Ovary (tissue), 3 donors: ENCODE results near the gene PYGO2.

Experiments
- CTCF ChIP-seq, 3 donors: fragments of 450-650 bp in 2 of 3; fragments of 200-600 bp in 1 of 3; IDR thresholded peaks; one replicate each; pipeline versions ENCODE4 v1.5.1 to v1.8.0; 2016 to 2022; ENCODE audit warnings: antibody characterized with exemption in 3 of 3, mild to moderate bottlenecking in 1 of 3
- EP300 ChIP-seq: sonication (generic); formaldehyde crosslinking; IDR thresholded peaks from one replicate; pipeline ENCODE4 v1.6.1; 2017; ENCODE audit warnings: antibody characterized with exemption
- POLR2A ChIP-seq: fragments of 450-650 bp; IDR thresholded peaks from one replicate; pipeline ENCODE4 v1.6.1; 2017; ENCODE audit warnings: antibody characterized with exemption, mild to moderate bottlenecking, moderate library complexity
- donor health status: DM: no; HTN: no; CAD: no.

DNA sequence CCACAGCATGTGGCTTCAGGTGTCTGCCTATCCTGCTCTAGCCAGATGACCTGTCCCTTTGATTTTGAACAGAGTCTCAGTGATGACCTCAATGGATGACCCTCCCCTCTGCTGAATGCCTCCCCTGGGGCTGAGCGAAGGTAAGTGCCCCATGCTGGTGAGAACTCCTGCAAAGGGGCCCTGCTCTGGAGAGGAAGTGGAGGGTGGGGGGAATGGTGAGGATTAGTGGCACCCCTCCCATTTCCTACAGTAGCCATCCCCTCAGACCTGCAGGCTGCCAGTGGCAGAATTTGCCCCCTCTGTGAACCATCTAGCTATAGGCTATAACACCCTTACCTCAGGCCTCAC is 21.4 kb downstream of the PYGO2 start:
- TF ChIP-seq CTCF (IDR thresholded peaks at IDR 0.05) (no peak), POLR2A (no peak), EP300 (no peak)
